ENCODE results near the gene BRSK2.
"Not testable (repeated sequence)": the region's sequence is repeated elsewhere in the genome, so short reads cannot be mapped to it uniquely, and the experiment has no call there.

BRSK2 gene

GRCh38 chr11:1389932-1390568 lies at the start of gene BRSK2:
Gene BRSK2, plus strand, starts transcription at chr11:1389934. Its CDS starts 351 bp downstream, at chr11:1390285.
- no peak for DNase-seq (ENCODE audit: low read depth)

GRCh38 chr11:1340111-1340510 lies 49.6 kb upstream of the BRSK2 start:
- no peak for DNase-seq (ENCODE audit: low read depth)

- not testable (repeated sequence) for DNase-seq (ENCODE audit: low read depth)
Observed at GRCh38 chr11:1341226-1341625, 48.5 kb upstream of the BRSK2 start.

GRCh38 chr11:1341928-1342524 lies 47.7 kb upstream of the BRSK2 start:
- no peak for DNase-seq (ENCODE audit: low read depth)

- DNase-seq (ENCODE audit: low read depth), result no peak
Observed at GRCh38 chr11:1342946-1343345, 46.8 kb upstream of the BRSK2 start.

GRCh38 chr11:1343391-1344055 lies 46.2 kb upstream of the BRSK2 start:
- DNase-seq (ENCODE audit: low read depth), result no peak

- DNase-seq (ENCODE audit: low read depth), result no peak
Observed at GRCh38 chr11:1344056-1344635, 45.6 kb upstream of the BRSK2 start.

GRCh38 chr11:1345737-1346513 lies 43.8 kb upstream of the BRSK2 start:
- no peak for DNase-seq (ENCODE audit: low read depth)

- DNase-seq (ENCODE audit: low read depth), result no peak
Observed at GRCh38 chr11:1346669-1347390, 42.9 kb upstream of the BRSK2 start.

- DNase-seq (ENCODE audit: low read depth), result not testable (repeated sequence)
Observed at GRCh38 chr11:1347411-1347999, 42.2 kb upstream of the BRSK2 start.

- no peak for DNase-seq (ENCODE audit: low read depth)
Observed at GRCh38 chr11:1348146-1348795, 41.5 kb upstream of the BRSK2 start.

- no peak for DNase-seq (ENCODE audit: low read depth)
Observed at GRCh38 chr11:1348796-1349326, 40.9 kb upstream of the BRSK2 start.

- no peak for DNase-seq (ENCODE audit: low read depth)
Observed at GRCh38 chr11:1349327-1350041, 40.2 kb upstream of the BRSK2 start.

GRCh38 chr11:1350086-1350725 lies 39.5 kb upstream of the BRSK2 start:
- no peak for DNase-seq (ENCODE audit: low read depth)

GRCh38 chr11:1351278-1351937 lies 38.3 kb upstream of the BRSK2 start:
- no peak for DNase-seq (ENCODE audit: low read depth)

- DNase-seq (ENCODE audit: low read depth), result no peak
Observed at GRCh38 chr11:1352696-1353382, 36.9 kb upstream of the BRSK2 start.

GRCh38 chr11:1353383-1354124 lies 36.2 kb upstream of the BRSK2 start:
- DNase-seq (ENCODE audit: low read depth), result no peak

All from T-helper 22 cell (primary cell).